ENCODE measurements around the gene ARHGEF16.

DNA sequence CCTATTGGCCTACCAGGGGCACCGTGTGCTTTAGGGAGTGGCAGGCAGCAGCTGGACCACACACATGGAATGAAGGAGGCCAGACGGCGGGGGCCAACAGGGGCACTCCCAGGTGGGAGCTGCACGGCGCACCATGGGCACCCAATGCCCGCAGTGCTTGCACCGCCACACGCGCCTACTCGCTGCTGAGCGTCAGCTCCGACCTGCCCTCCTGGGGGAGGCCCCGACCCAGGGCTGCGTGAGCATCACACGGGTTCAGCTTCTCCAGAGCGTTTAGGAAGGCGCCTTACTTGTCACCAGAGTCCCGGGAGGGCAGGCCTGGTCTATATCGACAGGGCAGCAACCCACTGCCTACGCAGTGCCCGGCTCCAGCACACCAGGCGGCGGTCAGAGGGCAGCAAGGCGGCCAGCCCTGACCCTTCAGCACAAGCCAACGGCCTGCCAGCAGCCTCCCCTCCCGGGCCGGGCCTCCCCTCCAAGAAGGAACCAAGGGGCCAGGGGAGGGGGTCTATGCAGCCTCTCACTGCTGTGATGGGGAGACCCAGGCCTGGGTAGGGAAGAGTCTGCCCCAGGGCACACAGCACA lies 64.9 kb downstream of the ARHGEF16 start:
- TF ChIP-seq, protein P1, sequence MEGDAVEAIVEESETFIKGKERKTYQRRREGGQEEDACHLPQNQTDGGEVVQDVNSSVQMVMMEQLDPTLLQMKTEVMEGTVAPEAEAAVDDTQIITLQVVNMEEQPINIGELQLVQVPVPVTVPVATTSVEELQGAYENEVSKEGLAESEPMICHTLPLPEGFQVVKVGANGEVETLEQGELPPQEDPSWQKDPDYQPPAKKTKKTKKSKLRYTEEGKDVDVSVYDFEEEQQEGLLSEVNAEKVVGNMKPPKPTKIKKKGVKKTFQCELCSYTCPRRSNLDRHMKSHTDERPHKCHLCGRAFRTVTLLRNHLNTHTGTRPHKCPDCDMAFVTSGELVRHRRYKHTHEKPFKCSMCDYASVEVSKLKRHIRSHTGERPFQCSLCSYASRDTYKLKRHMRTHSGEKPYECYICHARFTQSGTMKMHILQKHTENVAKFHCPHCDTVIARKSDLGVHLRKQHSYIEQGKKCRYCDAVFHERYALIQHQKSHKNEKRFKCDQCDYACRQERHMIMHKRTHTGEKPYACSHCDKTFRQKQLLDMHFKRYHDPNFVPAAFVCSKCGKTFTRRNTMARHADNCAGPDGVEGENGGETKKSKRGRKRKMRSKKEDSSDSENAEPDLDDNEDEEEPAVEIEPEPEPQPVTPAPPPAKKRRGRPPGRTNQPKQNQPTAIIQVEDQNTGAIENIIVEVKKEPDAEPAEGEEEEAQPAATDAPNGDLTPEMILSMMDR (IDR thresholded peaks at IDR 0.05), result no peak
- TF ChIP-seq EZH2 (IDR thresholded peaks at IDR 0.05), result no peak
